Fibroblast of skin of scalp (primary cell): ENCODE data around the gene PPP1R2B. TPM values are rescaled to one million over a fixed set of nuclear protein-coding genes. Genes with fewer than 3 reads are reported as not detected.
"Not testable (repeated sequence)": the region's sequence is repeated elsewhere in the genome, so short reads cannot be mapped to it uniquely, and the experiment has no call there.

Experiments used
- DNase-seq: peaks from one replicate; pipeline ENCODE4 v3.0.0-alpha.2; 2013
- polyA plus RNA-seq, 2 experiments: library from polyadenylated mRNA; unstranded; fragments of 120-200 nt; gene quantifications; one replicate each; pipeline ENCODE4 v1.2.1, GENCODE V29; 2013; ENCODE audit not compliant: insufficient read length in 2 of 2

The PPP1R2B gene
- not detected for polyA plus RNA-seq (2013, experiment 1 of 2; ENCODE audit: insufficient read length)
- not detected for polyA plus RNA-seq (2013, experiment 2 of 2; ENCODE audit: insufficient read length)

GRCh38 chr5:156850206-156850751, at the start of gene PPP1R2B:
Gene PPP1R2B, plus strand, starts transcription at chr5:156850295. Its CDS starts 268 bp downstream, at chr5:156850563.
- no peak for DNase-seq

GRCh38 chr5:156800929-156801328, 49.2 kb upstream of the PPP1R2B start:
- peak; percentile 14 for DNase-seq

- no peak for DNase-seq
Observed at GRCh38 chr5:156802501-156802900, 47.6 kb upstream of the PPP1R2B start.

- DNase-seq: no peak
Observed at GRCh38 chr5:156803404-156803803, 46.7 kb upstream of the PPP1R2B start.

GRCh38 chr5:156812959-156813358, 37.1 kb upstream of the PPP1R2B start:
- no peak for DNase-seq

- DNase-seq: peak; percentile 56
Observed at GRCh38 chr5:156815988-156816599, 34.0 kb upstream of the PPP1R2B start.

GRCh38 chr5:156819537-156819936, 30.6 kb upstream of the PPP1R2B start:
- peak; percentile 18 for DNase-seq

- DNase-seq: no peak
Observed at GRCh38 chr5:156819967-156820581, 30.0 kb upstream of the PPP1R2B start.

GRCh38 chr5:156824241-156824640, 25.9 kb upstream of the PPP1R2B start:
- DNase-seq: no peak

GRCh38 chr5:156824800-156825199, 25.3 kb upstream of the PPP1R2B start:
- DNase-seq: peak; percentile 70

GRCh38 chr5:156825688-156826087, 24.4 kb upstream of the PPP1R2B start:
- no peak for DNase-seq

GRCh38 chr5:156826150-156826549, 23.9 kb upstream of the PPP1R2B start:
- no peak for DNase-seq

GRCh38 chr5:156834916-156835315, 15.2 kb upstream of the PPP1R2B start:
- no peak for DNase-seq

- DNase-seq: no peak
Observed at GRCh38 chr5:156835905-156836304, 14.2 kb upstream of the PPP1R2B start.

GRCh38 chr5:156836846-156837245, 13.2 kb upstream of the PPP1R2B start:
- no peak for DNase-seq

GRCh38 chr5:156838961-156839360, 11.1 kb upstream of the PPP1R2B start:
- DNase-seq: no peak

- DNase-seq: no peak
Observed at GRCh38 chr5:156841737-156842136, 8.4 kb upstream of the PPP1R2B start.

GRCh38 chr5:156846914-156847313, 3.2 kb upstream of the PPP1R2B start:
- DNase-seq: no peak

GRCh38 chr5:156848447-156848846, 1.6 kb upstream of the PPP1R2B start:
- DNase-seq: not testable (repeated sequence)

- DNase-seq: no peak
Observed at GRCh38 chr5:156851880-156852279, 1.8 kb downstream of the PPP1R2B start.

- DNase-seq: not testable (repeated sequence)
Observed at GRCh38 chr5:156853055-156853454, 3.0 kb downstream of the PPP1R2B start.

GRCh38 chr5:156865427-156865826, 15.3 kb downstream of the PPP1R2B start:
- DNase-seq: no peak

GRCh38 chr5:156870498-156870839, 20.4 kb downstream of the PPP1R2B start:
- DNase-seq: no peak

- DNase-seq: no peak
Observed at GRCh38 chr5:156871212-156871611, 21.1 kb downstream of the PPP1R2B start.
